HepG2 (cell line): ENCODE results near the gene YIF1A.
A peak's percentile ranks its signal among the peaks of the same experiment; 100 is the strongest.

Experiments
- ATF3 ChIP-seq: sonication (generic); formaldehyde crosslinking; IDR thresholded peaks from 2 replicates; pipeline ENCODE4 v1.4.0; 2020; ENCODE audit warnings: missing genetic modification reagents
- CBX1 ChIP-seq: IDR thresholded peaks from one replicate; pipeline ENCODE4 v1.6.1; 2016; ENCODE audit warnings: antibody characterized with exemption, low read depth
- CTCF ChIP-seq: sonication (generic); formaldehyde crosslinking; IDR thresholded peaks from 2 replicates; pipeline ENCODE4 v1.5.0; 2020; ENCODE audit warnings: mild to moderate bottlenecking, missing genetic modification reagents, moderate library complexity
- EP300 ChIP-seq, 3 experiments: sonication (generic) in 1 of 3; formaldehyde crosslinking in 1 of 3; IDR thresholded peaks; 2 replicates each; pipeline versions ENCODE4 v1.5.1 to v1.6.1; 2011 to 2020; ENCODE audit warnings: low read depth in 2 of 3, low read length in 2 of 3, borderline replicate concordance in 1 of 3, improper control_type of control experiment in 1 of 3, mild to moderate bottlenecking in 1 of 3, missing genetic modification reagents in 1 of 3, moderate library complexity in 1 of 3
- JUNB ChIP-seq: sonication (generic); formaldehyde crosslinking; IDR thresholded peaks from 2 replicates; pipeline ENCODE4 v1.8.0; 2022; ENCODE audit warnings: missing genetic modification reagents, mild to moderate bottlenecking, borderline replicate concordance
- KDM1A ChIP-seq: IDR thresholded peaks from 2 replicates; pipeline ENCODE4 v1.6.1; 2016; ENCODE audit warnings: missing compliant biosample characterization
- MAZ ChIP-seq, 2 experiments: sonication (generic) in 1 of 2; formaldehyde crosslinking in 1 of 2; IDR thresholded peaks; 2 replicates each; pipeline versions ENCODE4 v1.5.0 to v1.6.1; 2012 to 2020; ENCODE audit warnings: low read depth in 2 of 2, mild to moderate bottlenecking in 2 of 2, borderline replicate concordance in 1 of 2, improper control_type of control experiment in 1 of 2, low read length in 1 of 2, missing genetic modification reagents in 1 of 2, moderate library complexity in 1 of 2
- MYC ChIP-seq: sonication (generic); formaldehyde crosslinking; IDR thresholded peaks from 2 replicates; pipeline ENCODE4 v1.9.0; 2021; ENCODE audit warnings: missing genetic modification reagents, borderline replicate concordance
- REXO4 ChIP-seq: sonication (generic); formaldehyde crosslinking; IDR thresholded peaks from 2 replicates; pipeline ENCODE4 v1.8.0; 2022; ENCODE audit warnings: missing genetic modification reagents, mild to moderate bottlenecking, borderline replicate concordance
- STAT5B ChIP-seq: sonication (generic); formaldehyde crosslinking; IDR thresholded peaks from 2 replicates; pipeline ENCODE4 v1.4.0; 2020; ENCODE audit warnings: missing genetic modification reagents
- ZBTB21 ChIP-seq: sonication (generic); formaldehyde crosslinking; IDR thresholded peaks from 2 replicates; pipeline ENCODE4 v1.4.0; 2020; ENCODE audit warnings: missing genetic modification reagents
- ZKSCAN8 ChIP-seq: IDR thresholded peaks from 2 replicates; pipeline ENCODE4 v1.6.1; 2016; ENCODE audit warnings: borderline replicate concordance, missing genetic modification reagents, missing compliant biosample characterization
- ZMAT3 ChIP-seq: sonication (generic); formaldehyde crosslinking; conservative IDR thresholded peaks from 2 replicates; pipeline ENCODE4 v1.7.0; 2021; ENCODE audit warnings: missing genetic modification reagents
- TF ChIP-seq, protein P1 (sequence below): sonication (generic); formaldehyde crosslinking; IDR thresholded peaks from 2 replicates; pipeline ENCODE4 v1.8.0; 2022; ENCODE audit warnings: mild to moderate bottlenecking, missing genetic modification reagents, borderline replicate concordance

DNA sequence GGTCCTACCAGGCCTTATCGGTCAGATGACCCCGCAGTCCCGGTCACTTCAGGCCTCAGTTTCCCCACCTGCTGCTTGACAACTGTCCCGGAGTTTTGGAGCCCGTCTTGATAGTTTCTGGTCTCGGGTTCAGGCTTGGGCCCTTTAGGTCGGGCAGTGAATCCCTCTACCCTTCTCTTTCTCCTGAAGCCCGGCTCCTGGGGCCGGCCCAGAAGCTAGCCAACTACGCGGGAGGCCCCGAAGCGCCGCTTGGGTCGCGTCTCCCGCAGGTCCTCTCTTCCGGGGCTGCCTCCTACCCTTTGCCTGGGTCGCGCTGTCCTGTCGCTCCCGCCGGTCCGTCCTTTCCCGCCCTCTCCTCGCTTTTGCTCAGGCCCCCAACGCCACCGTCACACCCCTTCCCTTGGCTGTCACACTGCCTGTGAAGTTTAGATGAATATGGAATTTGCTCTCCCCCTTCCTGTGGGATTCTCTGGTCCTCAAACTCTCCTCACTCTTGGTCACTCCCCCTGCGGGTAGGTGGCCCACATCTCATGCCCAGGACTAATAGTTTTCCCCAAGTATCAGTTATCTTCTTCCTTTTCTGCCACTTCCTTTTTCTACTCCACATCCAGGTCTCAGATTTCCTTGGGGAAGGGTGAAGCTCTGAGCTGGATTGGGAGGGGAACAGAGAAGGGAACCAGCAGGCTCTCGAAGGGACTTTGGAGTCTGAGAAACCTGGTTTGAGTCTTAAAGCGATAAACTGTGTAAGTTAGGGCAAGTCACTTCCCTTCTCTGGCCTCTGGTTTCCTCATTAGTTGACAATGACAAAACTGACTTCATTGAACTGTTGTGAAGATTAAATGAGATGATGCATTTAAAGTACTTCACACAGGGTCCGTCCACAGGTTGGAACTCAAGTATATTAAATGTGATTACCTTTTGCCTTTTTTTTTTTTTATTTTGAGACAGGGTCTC lies 19.7 kb downstream of the YIF1A start:
- no peak for TF ChIP-seq CBX1
- TF ChIP-seq ZKSCAN8 = no peak
- no peak for TF ChIP-seq REXO4
- TF ChIP-seq ATF3 (CRISPR knock-in tag) = no peak
- TF ChIP-seq KDM1A (CRISPR knock-in tag) = no peak
- no peak for TF ChIP-seq ZBTB21
- no peak for TF ChIP-seq MYC (CRISPR knock-in tag)
- peak; percentile 10; the same call in 1 of the 2 replicates for TF ChIP-seq CTCF
- TF ChIP-seq EP300 (IDR thresholded peaks at IDR 0.05; ENCODE audit: low read depth in 2 of 2, low read length in 2 of 2) = no peak
- no peak for TF ChIP-seq EP300 (CRISPR knock-in tag; IDR thresholded peaks at IDR 0.05; ENCODE audit: borderline replicate concordance)
- TF ChIP-seq JUNB (CRISPR knock-in tag) = no peak
- TF ChIP-seq ZMAT3 (CRISPR knock-in tag) = no peak
- TF ChIP-seq STAT5B (CRISPR knock-in tag) = no peak
- TF ChIP-seq MAZ (IDR thresholded peaks at IDR 0.05; ENCODE audit: borderline replicate concordance, low read depth, low read length) = no peak
- no peak for TF ChIP-seq MAZ (CRISPR knock-in tag; IDR thresholded peaks at IDR 0.05; ENCODE audit: low read depth)
- TF ChIP-seq, protein P1, sequence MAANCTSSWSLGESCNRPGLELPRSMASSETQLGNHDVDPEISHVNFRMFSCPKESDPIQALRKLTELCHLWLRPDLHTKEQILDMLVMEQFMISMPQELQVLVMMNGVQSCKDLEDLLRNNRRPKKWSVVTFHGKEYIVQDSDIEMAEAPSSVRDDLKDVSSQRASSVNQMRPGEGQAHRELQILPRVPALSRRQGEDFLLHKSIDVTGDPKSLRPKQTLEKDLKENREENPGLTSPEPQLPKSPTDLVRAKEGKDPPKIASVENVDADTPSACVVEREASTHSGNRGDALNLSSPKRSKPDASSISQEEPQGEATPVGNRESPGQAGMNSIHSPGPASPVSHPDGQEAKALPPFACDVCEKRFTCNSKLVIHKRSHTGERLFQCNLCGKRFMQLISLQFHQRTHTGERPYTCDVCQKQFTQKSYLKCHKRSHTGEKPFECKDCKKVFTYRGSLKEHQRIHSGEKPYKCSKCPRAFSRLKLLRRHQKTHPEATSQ (CRISPR knock-in tag) = no peak
